DOHH2 (cell line): Measurements from ENCODE around the gene PRND.

Source experiments
- H3F3A ChIP-seq: fragments of 200-600 bp; sonication (generic), shearing (Covaris generic); 2 replicates; pipeline ENCODE4 v1.6.0; 2016; ENCODE audit warnings: antibody characterized with exemption, mild to moderate bottlenecking; ENCODE audit not compliant: control insufficient read depth, insufficient read depth
- H3K27ac ChIP-seq: fragments of 200-600 bp; sonication (generic); 2 replicates; pipeline ENCODE4 v1.5.1; 2014; ENCODE audit warnings: low read depth, mild to moderate bottlenecking, low read length, moderate library complexity
- H3K27me3 ChIP-seq: fragments of 200-600 bp; sonication (generic); 2 replicates; pipeline ENCODE4 v1.6.1; 2014; ENCODE audit warnings: mild to moderate bottlenecking, low read length, mixed read lengths; ENCODE audit not compliant: control insufficient read depth
- H3K36me3 ChIP-seq: fragments of 200-600 bp; sonication (generic); 2 replicates; pipeline ENCODE4 v1.6.1; 2014; ENCODE audit warnings: mild to moderate bottlenecking, low read length, moderate library complexity, mixed read lengths; ENCODE audit not compliant: control insufficient read depth
- H3K4me1 ChIP-seq: fragments of 200-600 bp; sonication (generic); 2 replicates; pipeline ENCODE4 v1.6.1; 2014; ENCODE audit warnings: mild to moderate bottlenecking, low read length, mixed read lengths; ENCODE audit not compliant: control insufficient read depth
- H3K4me2 ChIP-seq: fragments of 200-600 bp; sonication (generic); 2 replicates; pipeline ENCODE4 v1.6.0; 2014; ENCODE audit warnings: mild to moderate bottlenecking, low read length, moderate library complexity
- H3K4me3 ChIP-seq: fragments of 200-600 bp; sonication (generic); 2 replicates; pipeline ENCODE4 v1.5.1; 2014; ENCODE audit warnings: mild to moderate bottlenecking, low read length, mixed read lengths
- H3K79me2 ChIP-seq: fragments of 200-600 bp; sonication (generic); 2 replicates; pipeline ENCODE4 v1.6.1; 2014; ENCODE audit warnings: mild to moderate bottlenecking, low read length, mixed read lengths; ENCODE audit not compliant: control insufficient read depth
- H3K9me2 ChIP-seq: fragments of 200-600 bp; sonication (generic); replicated peaks from 2 replicates; pipeline ENCODE4 v1.6.1; 2014; ENCODE audit warnings: mild to moderate bottlenecking, low read length, mixed read lengths; ENCODE audit not compliant: control insufficient read depth
- H3K9me3 ChIP-seq: fragments of 200-600 bp; sonication (generic); 2 replicates; pipeline ENCODE4 v1.6.1; 2014; ENCODE audit warnings: antibody characterized with exemption, low read length, mixed read lengths; ENCODE audit not compliant: control insufficient read depth, insufficient read depth
- H4K20me1 ChIP-seq: fragments of 200-600 bp; sonication (generic); 2 replicates; pipeline ENCODE4 v1.6.0; 2014; ENCODE audit warnings: low read depth, mild to moderate bottlenecking, antibody characterized with exemption, low read length, moderate library complexity; ENCODE audit not compliant: control insufficient read depth, insufficient read depth
- EZH2phosphoT487 ChIP-seq: fragments of 200-600 bp; sonication (generic); IDR thresholded peaks from 2 replicates; pipeline ENCODE4 v1.6.1; 2017; ENCODE audit warnings: borderline replicate concordance, mild to moderate bottlenecking, antibody characterized with exemption, low read length, moderate library complexity, mixed read lengths
- TF ChIP-seq, protein P1 (sequence below): fragments of 200-600 bp; sonication (generic); IDR thresholded peaks from one replicate; pipeline ENCODE4 v1.5.1; 2014; ENCODE audit warnings: antibody characterized with exemption, mild to moderate bottlenecking, low read depth, low read length; ENCODE audit not compliant: poor library complexity, severe bottlenecking

Gene PRND

GRCh38 chr20:4765681-4766080 is 44.0 kb downstream of the PRND start:
- TF ChIP-seq, protein P1, sequence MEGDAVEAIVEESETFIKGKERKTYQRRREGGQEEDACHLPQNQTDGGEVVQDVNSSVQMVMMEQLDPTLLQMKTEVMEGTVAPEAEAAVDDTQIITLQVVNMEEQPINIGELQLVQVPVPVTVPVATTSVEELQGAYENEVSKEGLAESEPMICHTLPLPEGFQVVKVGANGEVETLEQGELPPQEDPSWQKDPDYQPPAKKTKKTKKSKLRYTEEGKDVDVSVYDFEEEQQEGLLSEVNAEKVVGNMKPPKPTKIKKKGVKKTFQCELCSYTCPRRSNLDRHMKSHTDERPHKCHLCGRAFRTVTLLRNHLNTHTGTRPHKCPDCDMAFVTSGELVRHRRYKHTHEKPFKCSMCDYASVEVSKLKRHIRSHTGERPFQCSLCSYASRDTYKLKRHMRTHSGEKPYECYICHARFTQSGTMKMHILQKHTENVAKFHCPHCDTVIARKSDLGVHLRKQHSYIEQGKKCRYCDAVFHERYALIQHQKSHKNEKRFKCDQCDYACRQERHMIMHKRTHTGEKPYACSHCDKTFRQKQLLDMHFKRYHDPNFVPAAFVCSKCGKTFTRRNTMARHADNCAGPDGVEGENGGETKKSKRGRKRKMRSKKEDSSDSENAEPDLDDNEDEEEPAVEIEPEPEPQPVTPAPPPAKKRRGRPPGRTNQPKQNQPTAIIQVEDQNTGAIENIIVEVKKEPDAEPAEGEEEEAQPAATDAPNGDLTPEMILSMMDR: no peak
- no peak for TF ChIP-seq EZH2phosphoT487
- Histone ChIP-seq H3K9me2 (no peaks in the 10 kb centered on the region), H4K20me1 (no peaks in the 10 kb centered on the region), H3K27ac (no peak overlapping the region), H3K36me3 (no peaks in the 10 kb centered on the region), H3K4me1 (peaks cover 20% of the 10 kb centered on the region), H3F3A (no peaks in the 10 kb centered on the region), H3K4me2 (no peak overlapping the region), H3K9me3 (peaks cover 3% of the 10 kb centered on the region), H3K4me3 (no peak overlapping the region), H3K27me3 (0 out of 2 replicates have a peak, but pooled peaks cover 2% of the 10 kb centered on the region), H3K79me2 (no peaks in the 10 kb centered on the region)

DNA sequence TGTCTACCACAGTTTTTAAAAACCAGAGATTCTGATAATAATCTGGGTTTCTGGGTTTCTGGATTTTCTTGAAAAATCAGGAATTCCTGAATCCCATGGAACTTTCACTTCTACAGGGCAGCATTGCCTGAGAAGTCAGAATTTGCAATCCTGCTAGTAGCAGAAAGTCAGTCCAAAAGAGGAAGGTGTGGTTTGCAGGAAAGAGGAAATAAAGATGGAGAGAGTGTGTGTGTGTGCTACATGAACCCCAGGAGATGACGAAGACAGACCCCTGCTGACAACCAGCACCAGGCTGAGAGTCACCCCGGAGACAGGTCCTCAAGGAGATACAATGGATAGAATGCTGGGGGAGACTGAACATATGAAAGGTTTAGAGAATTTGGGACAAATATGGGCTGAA is 44.9 kb downstream of the PRND start:
- H3K9me3 ChIP-seq: peaks cover 12% of the 10 kb centered on the region
- H4K20me1 ChIP-seq: no peaks in the 10 kb centered on the region
- no peaks in the 10 kb centered on the region for H3K79me2 ChIP-seq
- peak overlapping the region; percentile 13; the same call in 1 of the 2 replicates for H3K4me3 ChIP-seq
- 0 out of 2 replicates have a peak, but pooled peaks cover under 1% of the 10 kb centered on the region for H3K27me3 ChIP-seq
- H3K4me2 ChIP-seq: peak overlapping the region; percentile 36
- H3F3A ChIP-seq: no peaks in the 10 kb centered on the region
- H3K9me2 ChIP-seq: no peaks in the 10 kb centered on the region
- no peaks in the 10 kb centered on the region for H3K36me3 ChIP-seq
- peaks cover 12% of the 10 kb centered on the region for H3K4me1 ChIP-seq
- peak overlapping the region; percentile 7; the same call in 1 of the 2 replicates for H3K27ac ChIP-seq
- TF ChIP-seq, protein P1: no peak
- no peak for TF ChIP-seq EZH2phosphoT487

DNA sequence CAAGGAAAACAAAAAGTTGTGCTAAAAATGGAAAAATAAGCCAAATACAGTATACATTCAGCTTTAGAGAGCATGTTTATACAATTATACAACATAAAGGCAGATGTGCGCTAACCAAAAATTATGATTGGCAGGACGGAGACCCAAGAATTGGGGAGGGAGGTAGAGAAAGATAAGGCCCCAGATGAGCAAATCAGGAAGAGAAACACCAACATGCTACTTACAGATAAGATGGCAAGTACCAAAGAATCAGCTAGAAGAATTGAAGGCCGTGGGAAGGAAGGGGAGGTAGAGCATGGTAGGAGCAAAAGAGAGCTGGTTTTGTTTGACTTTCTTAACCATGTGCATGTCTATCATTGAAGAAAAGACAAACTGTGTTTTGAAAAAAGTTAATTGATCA is 45.4 kb downstream of the PRND start:
- Histone ChIP-seq H3K9me3 (peaks cover 17% of the 10 kb centered on the region), H3K4me3 (peak overlapping the region; percentile 13; the same call in 1 of the 2 replicates), H3F3A (no peaks in the 10 kb centered on the region), H4K20me1 (no peaks in the 10 kb centered on the region), H3K4me2 (peak overlapping the region; percentile 36), H3K27ac (peak overlapping the region; percentile 7; the same call in 1 of the 2 replicates), H3K27me3 (no peaks in the 10 kb centered on the region), H3K79me2 (no peaks in the 10 kb centered on the region), H3K36me3 (no peaks in the 10 kb centered on the region), H3K4me1 (peaks cover 12% of the 10 kb centered on the region), H3K9me2 (no peaks in the 10 kb centered on the region)
- no peak for TF ChIP-seq EZH2phosphoT487
- TF ChIP-seq, protein P1: no peak

DNA sequence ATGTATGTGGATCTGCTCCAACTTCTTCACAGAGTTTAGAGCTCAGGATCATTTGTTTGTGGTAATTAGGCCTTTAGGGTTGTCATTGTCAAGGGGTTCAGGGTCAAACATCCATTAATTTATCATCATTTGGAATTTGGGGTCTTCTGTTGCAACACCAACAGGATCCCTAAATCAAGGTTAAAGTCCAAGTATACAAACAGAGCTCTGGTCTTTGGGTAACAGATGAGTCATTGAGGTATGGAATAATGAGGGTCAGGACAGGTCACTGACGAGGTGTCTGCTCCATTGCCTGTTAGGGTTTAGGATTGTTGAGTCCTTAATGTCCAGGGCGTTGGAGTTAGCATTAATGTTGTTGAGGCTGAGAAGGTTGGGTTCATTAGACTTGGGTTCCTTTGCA is 47.6 kb downstream of the PRND start:
- Histone ChIP-seq H3K79me2 (no peaks in the 10 kb centered on the region), H3K27ac (no peak overlapping the region), H3K9me2 (no peaks in the 10 kb centered on the region), H3K4me3 (no peak overlapping the region), H3K36me3 (no peaks in the 10 kb centered on the region), H3K27me3 (no peaks in the 10 kb centered on the region), H4K20me1 (no peaks in the 10 kb centered on the region), H3K9me3 (peaks cover 23% of the 10 kb centered on the region), H3K4me1 (peaks cover 12% of the 10 kb centered on the region), H3K4me2 (no peak overlapping the region), H3F3A (no peaks in the 10 kb centered on the region)
- TF ChIP-seq, protein P1: no peak
- TF ChIP-seq EZH2phosphoT487: no peak
